NCI-H526 treated with DMSO at 0.1 percent for 48 hours (cell line): ENCODE measurements around the gene GNA14.
"Not testable (repeated sequence)": the region's sequence is repeated elsewhere in the genome, so short reads cannot be mapped to it uniquely, and the experiment has no call there.

ENCODE experiments used
- DNase-seq: peaks from one replicate; lab custom pipeline; 2025; lab: John Stamatoyannopoulos, UW

Gene GNA14

DNA sequence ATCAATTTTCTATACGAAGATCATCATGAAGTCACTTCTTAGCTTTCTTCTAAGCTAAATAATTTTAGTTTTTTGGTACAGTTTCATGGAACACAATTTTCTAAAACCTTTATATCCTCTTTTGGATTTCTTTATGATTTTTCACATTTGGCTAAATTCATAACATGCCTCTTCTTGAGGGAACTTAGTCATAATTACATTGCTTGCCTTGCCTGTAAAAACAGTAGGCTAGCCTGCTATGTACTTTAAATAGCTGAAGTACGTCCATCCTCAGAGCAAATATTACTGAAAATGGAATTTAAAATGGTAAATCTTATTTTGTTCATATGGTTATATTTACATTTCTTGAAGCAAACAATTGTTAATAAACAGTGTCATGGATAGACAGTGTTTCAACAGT lies 245.8 kb downstream of the GNA14 start:
- DNase-seq = no peak

DNA sequence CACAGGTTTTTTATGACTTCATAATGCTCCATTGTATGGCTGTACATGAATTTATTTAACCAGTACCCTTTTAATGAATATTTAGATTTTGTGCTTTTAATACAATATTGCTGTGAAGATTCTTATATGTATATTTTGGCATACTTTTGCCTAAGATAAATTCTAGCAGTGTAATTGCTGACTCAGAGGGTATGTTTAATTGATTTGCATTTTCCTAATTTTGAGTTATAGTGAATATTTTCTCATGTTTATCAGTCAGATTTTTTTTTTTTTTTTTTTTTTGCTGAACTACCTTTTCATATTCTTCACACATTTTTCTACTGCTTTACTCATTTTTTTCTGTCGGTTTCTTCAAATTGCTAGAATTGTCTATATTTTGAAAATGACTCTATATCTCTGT lies 248.2 kb downstream of the GNA14 start:
- DNase-seq = no peak

DNA sequence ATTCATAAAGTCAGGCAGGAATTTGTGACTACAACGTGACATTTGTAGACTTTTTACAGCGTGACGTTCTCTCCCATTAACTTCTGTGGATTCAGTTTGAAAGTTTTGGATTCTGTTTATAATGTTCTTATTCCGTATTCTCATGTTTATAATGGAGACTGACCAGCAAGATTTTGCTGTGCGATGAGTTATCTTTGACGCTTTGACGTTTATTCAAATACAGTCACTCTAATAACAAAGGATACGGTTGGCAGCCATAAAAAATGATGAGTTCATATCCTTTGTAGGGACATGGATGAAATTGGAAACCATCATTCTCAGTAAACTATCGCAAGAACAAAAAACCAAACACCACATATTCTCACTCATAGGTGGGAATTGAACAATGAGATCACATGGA lies 249.5 kb downstream of the GNA14 start:
- DNase-seq = not testable (repeated sequence)

DNA sequence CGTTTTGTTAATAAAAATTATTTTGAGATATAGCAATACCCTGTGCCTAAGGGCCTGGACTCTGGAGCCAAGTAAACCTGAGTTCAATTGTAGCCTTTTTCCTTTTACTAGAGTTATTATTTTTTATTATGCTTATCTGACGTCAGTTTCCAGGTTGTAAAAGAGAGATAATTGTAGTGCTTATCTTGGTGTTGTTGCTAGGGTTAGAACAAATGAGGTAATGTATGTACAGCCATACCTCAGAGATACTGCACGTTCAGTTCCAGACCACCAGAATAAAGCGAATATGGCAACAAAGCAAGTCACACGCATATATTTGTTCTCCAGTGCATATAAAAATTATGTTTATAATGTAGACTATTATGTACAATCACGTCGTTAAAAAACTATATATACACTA lies 255.8 kb downstream of the GNA14 start:
- DNase-seq = no peak

DNA sequence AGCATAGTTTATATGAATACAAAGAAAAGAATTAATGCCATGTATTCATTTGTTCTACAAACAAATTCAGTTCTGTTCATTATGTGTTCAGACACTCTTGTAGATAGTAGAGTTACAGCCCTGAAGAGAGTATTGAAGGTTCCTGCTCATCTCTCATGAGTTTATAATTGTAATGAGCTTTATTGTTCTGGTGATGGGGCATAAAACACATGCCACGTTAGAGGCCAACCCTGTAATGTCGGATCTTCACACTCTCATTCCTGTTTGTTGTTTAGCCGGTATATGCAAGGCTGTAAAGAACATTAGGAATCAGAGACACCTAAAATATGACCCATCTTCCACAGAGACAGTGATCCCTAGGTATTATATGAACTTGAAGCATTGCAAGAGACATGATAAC lies 256.3 kb downstream of the GNA14 start:
- DNase-seq = no peak

DNA sequence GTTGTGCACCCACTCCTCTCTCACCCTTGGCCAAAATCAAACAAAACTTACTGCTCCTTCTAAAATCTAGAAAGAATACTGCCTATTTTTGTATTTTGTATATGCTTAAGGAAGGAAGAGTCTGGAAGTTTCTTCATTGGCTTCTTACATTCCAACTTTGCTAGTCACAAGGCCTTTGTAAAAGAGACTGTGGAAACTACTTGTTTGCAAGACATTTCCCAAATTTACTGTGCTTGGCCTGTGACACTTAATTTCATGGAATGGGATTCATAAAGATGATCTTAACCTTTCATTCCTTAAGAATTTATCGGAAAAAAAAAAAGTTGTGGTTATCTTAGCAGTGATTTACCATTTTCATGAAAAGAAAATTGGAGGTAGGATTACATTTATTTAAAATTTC lies 261.9 kb downstream of the GNA14 start:
- DNase-seq = no peak

DNA sequence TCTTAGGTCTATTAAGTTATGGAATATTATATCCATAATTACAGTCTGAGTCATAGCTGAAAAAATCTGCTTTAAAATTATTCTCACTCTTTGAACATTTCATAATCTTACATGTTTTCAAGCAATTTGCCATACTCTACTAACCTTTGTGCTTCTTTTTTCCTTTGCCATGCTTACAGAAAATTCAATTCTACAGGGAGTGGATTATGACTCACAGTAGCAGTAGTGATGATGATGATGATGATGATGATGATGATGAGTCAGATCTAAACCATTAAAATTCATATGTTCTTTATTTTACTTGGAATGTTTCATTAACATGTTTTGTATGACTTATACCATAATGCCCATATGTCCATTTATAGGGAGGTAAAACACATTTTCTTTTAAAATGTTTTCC lies 263.7 kb downstream of the GNA14 start:
- DNase-seq = no peak

DNA sequence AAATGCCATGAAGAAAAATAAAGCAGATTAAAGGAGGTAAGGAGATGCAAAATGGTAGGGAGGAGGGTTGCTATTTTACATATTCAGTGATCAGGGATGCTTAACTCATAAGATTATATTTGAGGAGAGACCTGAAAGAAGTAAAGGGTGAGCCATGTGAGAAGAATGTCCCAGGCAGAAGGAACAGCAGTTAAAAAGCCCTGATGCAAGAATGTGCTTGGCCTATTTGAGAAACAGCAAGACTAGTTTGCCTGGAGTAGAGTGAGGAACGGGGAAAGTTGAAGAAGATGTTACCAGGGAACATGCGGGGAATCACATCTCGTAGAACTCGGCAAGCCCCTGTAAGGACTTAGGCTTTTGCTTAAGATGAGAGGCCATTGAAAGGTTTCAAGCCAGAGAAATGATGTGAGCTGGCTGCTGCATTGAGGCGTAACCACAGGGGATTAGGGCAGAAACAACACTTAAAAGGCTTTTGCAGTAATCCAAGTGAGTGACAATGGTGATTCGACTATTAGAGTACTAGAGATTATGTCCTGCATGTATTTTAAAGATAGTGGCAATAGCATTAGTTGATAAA lies 272.1 kb downstream of the GNA14 start:
- DNase-seq = no peak

DNA sequence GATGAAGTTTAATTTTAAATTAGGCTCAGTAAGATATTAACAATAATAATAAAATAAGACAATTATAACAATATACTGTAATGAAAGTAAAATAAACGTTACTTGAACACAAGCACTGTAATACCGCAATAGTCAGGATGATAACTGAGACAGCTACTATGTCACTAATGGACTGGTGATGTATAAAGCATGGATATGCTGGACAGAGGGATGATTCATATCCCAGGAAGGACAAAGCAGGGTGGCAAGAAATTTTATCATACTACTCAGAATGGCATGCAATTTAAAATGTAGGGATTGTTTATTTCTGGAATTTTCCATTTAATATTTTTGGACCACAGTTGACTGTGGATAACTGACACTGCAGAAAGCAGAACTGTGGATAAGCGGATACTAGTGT lies 273.9 kb downstream of the GNA14 start:
- no peak for DNase-seq
